AG04449 (cell line): Measurements from ENCODE around the gene ARHGAP21.

ENCODE experiments used
- CTCF ChIA-PET: fragments of 350-600 bp; formaldehyde crosslinking; extraction: SDS; loops from one replicate; lab custom pipeline; 2021; ENCODE audit warnings: antibody characterized with exemption; lab: Yijun Ruan, JAX
- POLR2A ChIA-PET: fragments of 400-600, 350-600 bp; formaldehyde crosslinking; extraction: SDS; loops from one replicate; lab custom pipeline; 2020; ENCODE audit warnings: antibody characterized with exemption, inconsistent platforms; lab: Yijun Ruan, JAX
- DNase-seq: peaks from one replicate; pipeline ENCODE4 v3.0.0-alpha.2; 2010; ENCODE audit warnings: low read depth, low spot score
- H3K4me3 ChIP-seq: 2 replicates; pipeline ENCODE4 v1.5.1; 2011; ENCODE audit warnings: low read depth, mild to moderate bottlenecking, control low read depth, low read length
- TF ChIP-seq, protein P1 (sequence below): IDR thresholded peaks from one replicate; pipeline ENCODE4 v1.5.1; 2011; ENCODE audit warnings: mild to moderate bottlenecking, moderate library complexity, low read length, control low read depth, inconsistent platforms; ENCODE audit not compliant: insufficient read depth; ENCODE audit errors: missing control alignments

Gene ARHGAP21

DNA sequence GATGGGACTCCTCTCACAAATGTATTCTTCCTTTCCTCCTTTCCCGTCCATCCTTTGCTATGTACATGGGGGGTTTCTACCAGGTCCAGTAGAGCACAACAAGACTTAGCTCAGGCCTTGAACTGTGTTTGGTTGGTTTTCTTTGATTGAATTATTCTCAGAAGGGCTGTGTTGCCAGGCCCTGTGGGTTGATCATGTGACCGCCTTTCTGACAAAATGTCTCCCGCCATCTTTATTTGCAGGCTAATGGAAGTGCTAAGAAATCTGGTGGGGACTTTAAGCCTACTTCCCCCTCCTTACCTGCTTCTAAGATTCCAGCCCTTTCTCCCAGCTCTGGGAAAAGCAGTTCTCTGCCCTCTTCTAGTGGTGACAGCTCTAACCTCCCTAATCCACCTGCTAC, 178.1 kb downstream of the ARHGAP21 start:
- CTCF ChIA-PET, result interaction anchor here (1.9 to 2.4 kb wide), 2 partner anchors 12 to 27 kb away, joined by 9 read pairs; no protein-coding TSS in a partner anchor
- TF ChIP-seq, protein P1, sequence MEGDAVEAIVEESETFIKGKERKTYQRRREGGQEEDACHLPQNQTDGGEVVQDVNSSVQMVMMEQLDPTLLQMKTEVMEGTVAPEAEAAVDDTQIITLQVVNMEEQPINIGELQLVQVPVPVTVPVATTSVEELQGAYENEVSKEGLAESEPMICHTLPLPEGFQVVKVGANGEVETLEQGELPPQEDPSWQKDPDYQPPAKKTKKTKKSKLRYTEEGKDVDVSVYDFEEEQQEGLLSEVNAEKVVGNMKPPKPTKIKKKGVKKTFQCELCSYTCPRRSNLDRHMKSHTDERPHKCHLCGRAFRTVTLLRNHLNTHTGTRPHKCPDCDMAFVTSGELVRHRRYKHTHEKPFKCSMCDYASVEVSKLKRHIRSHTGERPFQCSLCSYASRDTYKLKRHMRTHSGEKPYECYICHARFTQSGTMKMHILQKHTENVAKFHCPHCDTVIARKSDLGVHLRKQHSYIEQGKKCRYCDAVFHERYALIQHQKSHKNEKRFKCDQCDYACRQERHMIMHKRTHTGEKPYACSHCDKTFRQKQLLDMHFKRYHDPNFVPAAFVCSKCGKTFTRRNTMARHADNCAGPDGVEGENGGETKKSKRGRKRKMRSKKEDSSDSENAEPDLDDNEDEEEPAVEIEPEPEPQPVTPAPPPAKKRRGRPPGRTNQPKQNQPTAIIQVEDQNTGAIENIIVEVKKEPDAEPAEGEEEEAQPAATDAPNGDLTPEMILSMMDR, result no peak
- no peak for DNase-seq
- H3K4me3 ChIP-seq, result no peak overlapping the region
- POLR2A ChIA-PET, result no interaction called here

DNA sequence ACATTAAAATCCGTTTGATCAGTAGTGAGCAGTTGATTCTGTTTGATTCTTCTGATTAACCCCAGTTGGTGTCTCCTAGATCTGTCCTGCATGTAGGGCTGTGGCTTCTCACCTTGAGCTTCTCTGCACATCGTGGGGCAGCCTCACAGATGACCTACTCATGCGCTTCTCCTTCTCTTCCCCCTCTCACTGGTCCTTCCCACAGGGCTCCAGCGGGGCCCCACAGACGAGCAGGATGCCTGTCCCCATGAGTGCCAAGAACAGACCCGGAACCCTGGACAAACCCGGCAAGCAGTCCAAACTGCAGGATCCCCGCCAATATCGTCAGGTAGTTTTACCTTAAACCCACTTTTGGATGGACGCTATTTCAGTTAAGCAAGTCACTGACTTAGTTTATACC, 178.9 kb downstream of the ARHGAP21 start:
- no peak for DNase-seq
- no peak overlapping the region for H3K4me3 ChIP-seq
- TF ChIP-seq, protein P1, result no peak
- ChIA-PET CTCF (interaction anchor here (0.8 to 1.9 kb wide), 2 partner anchors 13 to 26 kb away, joined by 4 to 9 read pairs; no protein-coding TSS in a partner anchor), POLR2A (no interaction called here)

DNA sequence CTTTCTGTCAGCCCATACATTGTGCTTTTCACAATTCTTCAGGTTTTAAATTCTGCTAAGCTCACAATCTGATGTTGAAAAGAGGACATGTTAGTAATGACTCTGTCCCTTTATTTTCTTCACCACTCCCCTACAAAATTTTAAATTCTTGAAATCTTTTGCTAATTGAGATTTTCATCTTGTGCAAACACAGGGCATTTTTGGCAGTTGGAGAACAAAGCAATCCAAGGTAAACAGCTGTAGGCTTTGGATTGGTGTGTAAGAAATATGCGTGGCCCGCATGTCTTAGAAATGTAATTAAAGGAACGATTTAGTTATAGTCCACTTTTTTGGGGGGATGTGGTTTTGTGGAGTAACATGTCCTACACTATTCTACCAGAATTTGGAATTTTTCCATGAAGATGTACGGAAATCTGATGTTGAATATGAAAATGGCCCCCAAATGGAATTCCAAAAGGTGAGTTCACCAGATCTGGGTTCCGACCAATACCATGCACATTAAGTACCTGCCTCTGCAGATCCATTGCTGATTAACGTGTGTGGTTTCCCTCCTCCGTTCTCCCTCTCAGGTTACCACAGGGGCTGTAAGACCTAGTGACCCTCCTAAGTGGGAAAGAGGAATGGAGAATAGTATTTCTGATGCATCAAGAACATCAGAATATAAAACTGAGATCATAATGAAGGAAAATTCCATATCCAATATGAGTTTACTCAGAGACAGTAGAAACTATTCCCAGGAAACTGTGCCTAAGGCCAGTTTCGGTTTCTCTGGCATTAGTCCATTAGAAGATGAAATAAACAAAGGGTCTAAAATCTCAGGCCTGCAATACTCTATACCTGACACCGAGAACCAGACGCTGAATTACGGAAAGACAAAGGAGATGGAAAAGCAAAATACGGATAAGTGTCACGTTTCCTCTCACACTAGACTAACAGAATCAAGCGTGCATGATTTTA, 181.1 kb downstream of the ARHGAP21 start:
- CTCF ChIA-PET, result interaction anchor here (2.4 kb wide), 1 partner anchor 24 kb away, joined by 9 read pairs; no protein-coding TSS in a partner anchor
- no peak for DNase-seq
- TF ChIP-seq, protein P1, result no peak
- POLR2A ChIA-PET, result no interaction called here
- H3K4me3 ChIP-seq, result no peak overlapping the region

DNA sequence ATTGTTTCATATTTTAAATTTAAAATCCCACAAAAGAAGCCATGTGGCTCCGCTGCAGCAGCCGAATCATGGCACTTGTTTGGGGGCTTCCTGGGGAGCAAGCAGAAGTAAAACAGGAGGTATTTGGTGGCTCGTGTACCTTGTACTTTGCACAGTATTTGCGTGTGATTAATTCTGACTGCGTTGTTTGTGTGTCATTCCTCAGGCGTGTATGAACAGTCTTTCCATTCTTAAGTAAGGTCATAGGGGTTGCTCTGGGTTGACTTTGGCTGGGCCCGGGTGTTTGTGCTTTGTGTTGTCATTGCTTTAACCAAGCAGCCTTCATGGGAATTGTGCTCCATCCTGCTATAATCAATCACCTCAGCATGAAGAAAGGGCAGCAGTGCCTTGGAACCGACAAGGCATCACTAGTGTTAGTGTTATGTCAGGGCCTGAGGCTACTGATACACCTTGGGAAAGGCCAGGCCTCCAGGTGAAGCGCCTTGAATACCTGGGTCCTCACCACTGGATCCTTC, 182.4 kb downstream of the ARHGAP21 start:
- TF ChIP-seq, protein P1, result no peak
- no peak overlapping the region for H3K4me3 ChIP-seq
- POLR2A ChIA-PET, result no interaction called here
- DNase-seq, result no peak
- CTCF ChIA-PET, result interaction anchor here (2.4 kb wide), 1 partner anchor 23 kb away, joined by 9 read pairs; no protein-coding TSS in a partner anchor

DNA sequence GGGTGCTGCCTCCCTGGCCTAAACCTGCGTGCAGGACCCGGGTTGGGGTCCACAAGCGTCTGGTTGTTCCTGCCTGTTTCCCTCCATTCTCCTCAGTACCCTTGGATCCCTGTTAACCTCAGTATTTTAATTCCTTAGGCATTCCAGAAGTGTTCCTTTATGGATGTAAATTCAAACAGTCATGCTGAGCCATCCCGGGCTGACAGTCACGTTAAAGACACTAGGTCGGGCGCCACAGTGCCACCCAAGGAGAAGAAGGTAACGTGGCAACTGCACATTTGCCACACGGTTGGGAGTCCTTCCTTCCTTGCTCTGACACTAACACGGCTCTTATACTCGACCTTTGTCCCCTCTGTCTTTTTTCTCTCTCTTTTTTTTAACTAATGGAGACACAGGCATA, 187.1 kb downstream of the ARHGAP21 start:
- ChIA-PET POLR2A (no interaction called here), CTCF (interaction anchor here (2.1 kb wide), 1 partner anchor 17 kb away, joined by 10 read pairs; no protein-coding TSS in a partner anchor)
- H3K4me3 ChIP-seq, result no peak overlapping the region
- no peak for DNase-seq
- TF ChIP-seq, protein P1, result no peak

DNA sequence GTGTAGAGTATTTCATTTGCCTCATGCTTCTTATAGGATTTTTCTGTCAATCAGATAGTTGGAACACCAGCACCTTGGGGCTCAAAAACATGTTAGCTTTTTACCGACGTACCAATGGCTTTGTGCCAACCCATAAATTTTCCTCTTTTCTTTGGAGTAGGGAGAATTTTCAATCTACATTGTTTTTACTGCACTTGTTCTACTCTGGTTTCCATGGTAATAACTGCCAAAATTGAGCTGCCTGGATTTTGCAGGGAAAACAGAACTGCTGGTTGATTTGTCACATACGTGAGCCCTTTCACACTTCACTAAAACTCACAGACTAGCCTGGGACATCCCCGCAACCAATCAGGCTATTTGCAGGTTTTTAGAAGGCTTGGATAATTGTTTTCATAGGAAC, 189.7 kb downstream of the ARHGAP21 start:
- DNase-seq, result no peak
- CTCF ChIA-PET, result interaction anchor here (2.9 to 4.1 kb wide), 2 partner anchors 15 to 23 kb away, joined by 7 to 37 read pairs; no protein-coding TSS in a partner anchor
- POLR2A ChIA-PET, result no interaction called here
- H3K4me3 ChIP-seq, result no peak overlapping the region
- TF ChIP-seq, protein P1, result no peak
